Activated T-cell treated with anti-CD3 and anti-CD28 coated beads, Interleukin-2, amount 50 U/mL, for 24 hours (primary cell): ENCODE results near the gene NRN1L.

ENCODE experiments used
- DNase-seq: peaks from one replicate; pipeline ENCODE4 v3.0.0-alpha.2; 2020
- H3K27ac Mint-ChIP-seq: 2 replicates; pipeline ENCODE4 v1.8.0; 2020; ENCODE audit warnings: mild to moderate bottlenecking, mixed read lengths
- H3K27me3 Mint-ChIP-seq: 2 replicates; pipeline ENCODE4 v1.8.0; 2020; ENCODE audit warnings: mixed read lengths
- H3K36me3 Mint-ChIP-seq: 2 replicates; pipeline ENCODE4 v1.8.0; 2020; ENCODE audit warnings: low read depth, mixed read lengths
- H3K4me1 Mint-ChIP-seq: 2 replicates; pipeline ENCODE4 v1.8.0; 2020; ENCODE audit warnings: low read depth, mixed read lengths
- H3K4me3 Mint-ChIP-seq: 2 replicates; pipeline ENCODE4 v1.8.0; 2020; ENCODE audit warnings: mild to moderate bottlenecking, moderate library complexity, mixed read lengths
- H3K9me3 Mint-ChIP-seq: 2 replicates; pipeline ENCODE4 v1.8.0; 2020; ENCODE audit warnings: mixed read lengths

The NRN1L gene

DNA sequence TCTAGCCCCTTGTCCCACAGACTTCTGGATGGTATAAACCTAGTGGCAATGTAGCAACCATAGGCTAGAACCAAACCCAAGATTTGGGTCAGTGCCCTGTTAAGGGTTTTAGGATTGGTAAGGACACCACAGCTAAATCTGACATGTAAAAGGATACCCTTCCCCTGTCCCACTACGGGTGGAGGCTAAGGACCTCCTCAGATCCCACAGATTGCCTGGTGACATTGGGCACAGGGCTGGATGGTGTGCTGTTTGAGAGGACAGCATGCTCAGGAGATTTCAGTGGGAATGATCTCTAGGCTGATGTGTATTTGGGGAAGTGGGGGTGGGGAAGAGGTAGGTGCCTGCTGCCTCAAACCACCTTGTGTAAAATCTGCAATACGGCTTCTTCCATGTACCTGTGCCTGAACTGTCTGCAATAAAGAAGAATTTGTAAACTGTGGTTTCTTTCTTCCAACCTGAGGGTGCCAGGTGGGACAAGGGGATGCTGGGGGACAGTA, 12.5 kb upstream of the NRN1L start:
- Mint-ChIP-seq H3K4me1 (peaks cover 35% of the 10 kb centered on the region), H3K27ac (peak overlapping the region; percentile 85), H3K27me3 (no peaks in the 10 kb centered on the region), H3K36me3 (peaks cover 87% of the 10 kb centered on the region), H3K9me3 (no peaks in the 10 kb centered on the region), H3K4me3 (peak overlapping the region; percentile 93)
- no peak for DNase-seq

DNA sequence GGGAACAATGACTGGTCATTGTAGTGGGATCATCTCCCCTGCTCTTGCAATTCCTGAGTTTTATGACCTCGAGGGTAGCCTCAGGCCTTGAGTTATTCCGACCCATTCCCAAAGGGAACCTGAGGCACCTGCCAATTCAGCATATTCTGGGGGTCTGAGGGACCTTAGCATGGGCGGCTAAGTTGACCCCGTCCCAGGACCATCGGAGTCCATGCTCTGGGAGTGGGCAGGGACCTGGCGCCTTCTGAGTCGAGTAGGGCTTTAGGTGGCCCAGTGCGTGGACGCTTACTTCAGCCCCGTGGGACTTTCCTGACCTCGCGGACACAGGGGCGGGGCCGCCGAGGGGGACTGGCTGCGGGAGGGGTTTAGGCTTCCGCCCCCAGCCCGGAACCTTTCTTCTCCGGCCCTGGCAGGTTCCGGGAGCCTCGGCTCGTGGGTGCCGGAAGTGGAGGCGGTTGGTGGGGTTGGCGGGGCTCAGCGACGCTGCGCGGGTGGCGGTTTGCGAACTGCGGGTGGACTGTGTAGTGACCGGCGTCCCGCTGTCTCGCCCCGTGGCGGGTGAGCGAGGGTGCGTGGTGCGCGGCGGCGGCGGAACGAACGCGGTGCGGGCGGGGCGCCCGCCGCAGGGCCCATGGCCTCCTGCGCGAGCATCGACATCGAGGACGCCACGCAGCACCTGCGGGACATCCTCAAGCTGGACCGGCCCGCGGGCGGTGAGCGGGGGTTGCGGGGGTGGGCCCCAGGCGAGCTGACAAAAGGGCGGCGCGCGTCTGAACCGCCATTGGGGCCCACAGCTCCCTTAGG, 11.9 kb upstream of the NRN1L start, which contains the start of gene EDC4:
EDC4 (plus strand) TSS at position 422 of the 804 bp plus-strand sequence; CDS start at position 632, 210 bp downstream.
- Mint-ChIP-seq H3K27me3 (no peaks in the 10 kb centered on the region), H3K4me1 (peaks cover 35% of the 10 kb centered on the region), H3K27ac (peak within 1 kb of the TSS; percentile 96), H3K4me3 (peak within 1 kb of the TSS; percentile 93), H3K9me3 (no peaks in the 10 kb centered on the region), H3K36me3 (peaks cover 87% of the 10 kb centered on the region)
- DNase-seq: peak; percentile 97

DNA sequence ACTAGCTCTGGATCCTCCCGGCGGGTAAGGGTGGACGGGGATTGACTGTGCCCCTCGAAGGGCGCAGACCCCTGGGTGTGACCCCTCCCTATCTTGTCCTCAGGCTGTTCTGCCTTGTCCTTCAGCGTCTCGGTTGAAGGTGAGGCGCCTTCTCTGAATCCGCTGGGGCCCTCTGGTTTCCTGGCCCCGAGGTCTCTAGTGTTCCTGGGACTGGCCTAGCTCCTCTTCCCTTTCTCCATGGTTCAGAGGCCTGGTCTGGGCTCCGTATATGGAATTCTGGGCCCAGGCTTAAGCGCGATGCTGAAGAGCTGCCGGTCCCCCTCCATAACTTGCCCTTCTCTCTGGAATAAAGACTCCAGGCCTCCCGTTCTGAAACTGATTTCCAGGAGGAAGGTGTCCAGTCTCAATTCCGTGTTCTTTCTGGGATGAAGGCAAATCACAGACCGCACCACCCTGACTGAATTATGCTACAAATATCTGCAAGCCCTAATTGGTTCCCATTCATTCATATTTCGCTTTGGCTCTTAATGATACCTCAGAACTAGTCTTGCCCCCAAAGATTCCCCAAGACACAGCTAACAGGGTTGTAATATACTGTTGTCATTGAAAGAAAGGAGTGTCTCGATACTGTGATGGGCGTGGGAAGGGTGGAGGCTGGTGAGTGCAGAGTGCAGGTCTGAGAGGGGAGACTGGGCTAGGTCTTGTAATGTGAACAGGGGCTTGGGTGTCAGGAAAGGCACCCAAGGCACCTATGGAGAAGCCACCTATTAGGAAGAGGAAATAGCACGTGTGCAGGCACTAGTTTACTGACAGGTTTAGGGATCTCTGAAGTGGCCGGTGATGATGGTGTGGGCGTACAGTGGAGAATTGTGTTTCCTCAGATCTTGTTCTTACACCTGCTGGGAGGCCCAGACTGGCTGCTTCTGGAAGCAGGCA, 11.0 kb upstream of the NRN1L start:
- Mint-ChIP-seq H3K9me3 (no peaks in the 10 kb centered on the region), H3K4me1 (peaks cover 35% of the 10 kb centered on the region), H3K4me3 (peak overlapping the region; percentile 93), H3K27ac (peak overlapping the region; percentile 96), H3K36me3 (peaks cover 89% of the 10 kb centered on the region), H3K27me3 (no peaks in the 10 kb centered on the region)
- DNase-seq: no peak

DNA sequence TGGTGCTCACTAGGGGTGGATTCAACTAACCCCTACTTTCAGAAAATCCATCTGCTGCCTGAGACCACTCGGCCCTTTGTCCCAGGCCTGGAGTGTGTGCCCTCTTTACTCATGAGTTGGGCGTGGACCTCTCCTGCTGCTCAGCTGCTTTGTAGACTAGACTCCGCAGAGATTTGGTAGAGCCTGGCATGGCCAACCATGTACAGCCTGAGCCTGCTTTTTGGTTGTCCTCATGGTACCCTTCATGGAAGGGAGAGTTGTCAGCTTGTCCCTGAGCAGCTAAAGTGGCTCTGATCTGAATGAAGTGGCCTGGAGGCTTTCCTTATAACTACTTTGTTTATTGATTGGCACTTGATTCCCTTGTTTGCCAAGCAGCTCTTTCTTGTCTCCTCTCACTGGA, 10.3 kb upstream of the NRN1L start:
- peak overlapping the region; percentile 93 for H3K4me3 Mint-ChIP-seq
- no peaks in the 10 kb centered on the region for H3K9me3 Mint-ChIP-seq
- H3K36me3 Mint-ChIP-seq: peaks cover 94% of the 10 kb centered on the region
- H3K27me3 Mint-ChIP-seq: no peaks in the 10 kb centered on the region
- peak overlapping the region; percentile 96 for H3K27ac Mint-ChIP-seq
- peaks cover 35% of the 10 kb centered on the region for H3K4me1 Mint-ChIP-seq
- no peak for DNase-seq

DNA sequence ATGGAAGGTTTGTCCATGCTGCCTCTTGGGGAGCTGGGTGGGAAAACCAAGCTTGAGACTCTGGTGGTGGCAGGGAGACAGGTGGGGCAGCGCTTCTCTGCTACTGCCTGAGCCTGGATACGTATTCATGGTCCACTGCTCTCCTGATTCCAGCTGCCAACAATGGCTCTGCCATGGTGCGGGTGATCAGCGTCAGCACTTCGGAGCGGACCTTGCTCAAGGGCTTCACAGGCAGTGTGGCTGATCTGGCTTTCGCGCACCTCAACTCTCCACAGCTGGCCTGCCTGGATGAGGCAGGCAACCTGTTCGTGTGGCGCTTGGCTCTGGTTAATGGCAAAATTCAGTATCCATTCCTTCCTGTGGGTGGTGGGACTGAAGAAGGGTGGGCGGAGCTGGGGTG, 7.6 kb upstream of the NRN1L start:
- DNase-seq: no peak
- Mint-ChIP-seq H3K4me3 (no peak overlapping the region), H3K27ac (peak overlapping the region; percentile 26), H3K9me3 (no peaks in the 10 kb centered on the region), H3K36me3 (peaks cover 94% of the 10 kb centered on the region), H3K27me3 (no peaks in the 10 kb centered on the region), H3K4me1 (peaks cover 35% of the 10 kb centered on the region)

DNA sequence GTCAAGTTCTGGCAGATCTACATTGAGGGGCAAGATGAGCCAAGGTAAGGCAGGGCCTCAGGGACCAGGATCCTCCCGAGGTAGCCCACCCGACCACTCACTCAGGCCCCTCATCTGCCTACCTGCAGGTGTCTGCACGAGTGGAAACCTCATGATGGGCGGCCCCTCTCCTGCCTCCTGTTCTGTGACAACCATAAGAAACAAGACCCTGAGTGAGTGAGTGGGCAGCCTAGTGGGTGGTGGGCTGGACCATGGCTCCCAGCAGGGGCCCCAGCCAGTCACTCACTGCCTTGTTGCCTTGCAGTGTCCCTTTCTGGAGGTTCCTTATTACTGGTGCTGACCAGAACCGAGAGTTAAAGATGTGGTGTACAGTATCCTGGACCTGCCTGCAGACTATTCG, 6.5 kb upstream of the NRN1L start:
- H3K9me3 Mint-ChIP-seq: no peaks in the 10 kb centered on the region
- no peaks in the 10 kb centered on the region for H3K27me3 Mint-ChIP-seq
- peak overlapping the region; percentile 30 for H3K27ac Mint-ChIP-seq
- H3K4me3 Mint-ChIP-seq: no peak overlapping the region
- H3K36me3 Mint-ChIP-seq: peaks cover 98% of the 10 kb centered on the region
- no peak for DNase-seq
- H3K4me1 Mint-ChIP-seq: peaks cover 28% of the 10 kb centered on the region

DNA sequence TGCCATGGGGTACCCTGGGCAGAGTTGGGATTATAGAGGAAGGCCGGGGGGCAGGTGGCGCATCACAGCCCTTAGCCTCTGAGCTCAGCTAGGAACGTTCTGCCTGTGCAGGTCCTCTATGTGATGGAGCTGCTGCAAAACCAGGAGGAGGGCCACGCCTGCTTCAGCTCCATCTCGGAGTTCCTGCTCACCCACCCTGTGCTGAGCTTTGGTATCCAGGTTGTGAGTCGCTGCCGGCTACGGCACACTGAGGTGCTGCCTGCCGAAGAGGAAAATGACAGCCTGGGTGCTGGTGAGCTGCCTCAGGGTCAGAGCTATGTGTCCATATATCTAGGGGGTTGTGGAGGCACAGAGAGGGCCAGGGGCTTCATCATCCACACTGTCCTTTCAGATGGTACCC, 5.8 kb upstream of the NRN1L start:
- H3K27me3 Mint-ChIP-seq: no peaks in the 10 kb centered on the region
- DNase-seq: no peak
- H3K36me3 Mint-ChIP-seq: peaks cover 98% of the 10 kb centered on the region
- no peak overlapping the region for H3K4me3 Mint-ChIP-seq
- no peak overlapping the region for H3K27ac Mint-ChIP-seq
- no peaks in the 10 kb centered on the region for H3K9me3 Mint-ChIP-seq
- H3K4me1 Mint-ChIP-seq: peaks cover 25% of the 10 kb centered on the region

DNA sequence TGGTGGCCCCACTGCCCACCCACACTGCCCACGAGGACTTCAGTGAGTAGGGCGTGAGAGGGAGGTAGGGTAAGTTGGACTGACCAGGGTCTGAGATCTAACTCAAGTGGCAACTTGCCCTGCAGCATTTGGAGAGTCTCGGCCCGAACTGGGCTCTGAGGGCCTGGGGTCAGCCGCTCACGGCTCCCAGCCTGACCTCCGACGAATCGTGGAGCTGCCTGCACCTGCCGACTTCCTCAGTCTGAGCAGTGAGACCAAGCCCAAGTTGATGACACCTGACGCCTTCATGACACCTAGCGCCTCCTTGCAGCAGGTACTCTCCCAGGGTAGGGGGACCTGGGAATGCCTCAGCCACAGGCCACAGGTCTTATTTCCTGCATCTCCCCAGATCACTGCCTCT, 5.2 kb upstream of the NRN1L start:
- Mint-ChIP-seq H3K27ac (peak overlapping the region; percentile 44), H3K9me3 (no peaks in the 10 kb centered on the region), H3K36me3 (peaks cover 98% of the 10 kb centered on the region), H3K27me3 (no peaks in the 10 kb centered on the region), H3K4me3 (no peak overlapping the region), H3K4me1 (peaks cover 19% of the 10 kb centered on the region)
- no peak for DNase-seq

DNA sequence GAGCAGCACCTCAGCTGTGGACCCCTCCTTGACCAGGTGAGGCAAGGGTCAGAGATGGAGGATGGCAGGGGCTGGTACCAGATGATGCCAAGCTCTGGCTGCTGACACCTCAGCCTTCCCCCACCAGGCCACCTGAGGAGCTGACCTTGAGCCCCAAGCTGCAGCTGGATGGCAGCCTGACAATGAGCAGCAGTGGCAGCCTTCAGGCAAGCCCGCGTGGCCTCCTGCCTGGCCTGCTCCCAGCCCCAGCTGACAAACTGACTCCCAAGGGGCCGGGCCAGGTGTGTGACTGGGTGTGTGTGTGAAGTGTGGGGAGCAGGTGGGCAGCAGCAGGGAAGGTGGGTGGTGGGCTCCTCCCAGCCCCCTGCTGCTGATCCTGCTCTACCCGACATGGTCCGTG, 4.7 kb upstream of the NRN1L start:
- Mint-ChIP-seq H3K27me3 (no peaks in the 10 kb centered on the region), H3K4me1 (peaks cover 15% of the 10 kb centered on the region), H3K4me3 (no peak overlapping the region), H3K36me3 (peaks cover 100% of the 10 kb centered on the region), H3K27ac (no peak overlapping the region), H3K9me3 (no peaks in the 10 kb centered on the region)
- no peak for DNase-seq

DNA sequence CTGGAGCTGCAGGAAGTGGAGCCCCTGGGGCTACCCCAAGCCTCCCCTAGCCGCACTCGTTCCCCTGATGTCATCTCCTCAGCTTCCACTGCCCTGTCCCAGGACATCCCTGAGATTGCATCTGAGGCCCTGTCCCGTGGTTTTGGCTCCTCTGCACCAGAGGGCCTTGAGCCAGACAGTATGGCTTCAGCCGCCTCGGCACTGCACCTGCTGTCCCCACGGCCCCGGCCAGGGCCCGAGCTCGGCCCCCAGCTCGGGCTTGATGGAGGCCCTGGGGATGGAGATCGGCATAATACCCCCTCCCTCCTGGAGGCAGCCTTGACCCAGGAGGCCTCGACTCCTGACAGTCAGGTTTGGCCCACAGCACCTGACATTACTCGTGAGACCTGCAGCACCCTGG, 4.1 kb upstream of the NRN1L start:
- Mint-ChIP-seq H3K27me3 (no peaks in the 10 kb centered on the region), H3K27ac (no peak overlapping the region), H3K4me3 (no peak overlapping the region), H3K9me3 (no peaks in the 10 kb centered on the region), H3K4me1 (peaks cover 8% of the 10 kb centered on the region), H3K36me3 (peaks cover 99% of the 10 kb centered on the region)
- DNase-seq: no peak

DNA sequence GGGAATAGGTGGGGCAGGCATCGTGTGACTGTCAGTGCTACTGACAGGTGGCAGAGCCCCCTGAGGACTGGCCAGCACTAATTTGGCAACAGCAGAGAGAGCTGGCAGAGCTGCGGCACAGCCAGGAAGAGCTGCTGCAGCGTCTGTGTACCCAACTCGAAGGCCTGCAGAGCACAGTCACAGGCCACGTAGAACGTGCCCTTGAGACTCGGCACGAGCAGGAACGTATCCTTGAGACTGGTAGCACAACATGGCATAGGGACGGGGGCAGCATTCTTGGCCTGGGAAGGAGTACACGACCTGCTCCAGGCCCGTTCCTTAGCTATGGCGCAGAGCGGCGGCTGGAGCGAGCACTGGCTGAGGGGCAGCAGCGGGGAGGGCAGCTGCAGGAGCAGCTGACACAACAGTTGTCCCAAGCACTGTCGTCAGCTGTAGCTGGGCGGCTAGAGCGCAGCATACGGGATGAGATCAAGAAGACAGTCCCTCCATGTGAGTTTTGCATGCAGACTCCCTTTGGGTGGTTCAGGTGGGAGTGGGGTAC, 3.0 kb upstream of the NRN1L start:
- Mint-ChIP-seq H3K4me1 (no peaks in the 10 kb centered on the region), H3K27me3 (no peaks in the 10 kb centered on the region), H3K9me3 (no peaks in the 10 kb centered on the region), H3K27ac (no peak overlapping the region), H3K4me3 (no peak overlapping the region), H3K36me3 (peaks cover 97% of the 10 kb centered on the region)
- no peak for DNase-seq

DNA sequence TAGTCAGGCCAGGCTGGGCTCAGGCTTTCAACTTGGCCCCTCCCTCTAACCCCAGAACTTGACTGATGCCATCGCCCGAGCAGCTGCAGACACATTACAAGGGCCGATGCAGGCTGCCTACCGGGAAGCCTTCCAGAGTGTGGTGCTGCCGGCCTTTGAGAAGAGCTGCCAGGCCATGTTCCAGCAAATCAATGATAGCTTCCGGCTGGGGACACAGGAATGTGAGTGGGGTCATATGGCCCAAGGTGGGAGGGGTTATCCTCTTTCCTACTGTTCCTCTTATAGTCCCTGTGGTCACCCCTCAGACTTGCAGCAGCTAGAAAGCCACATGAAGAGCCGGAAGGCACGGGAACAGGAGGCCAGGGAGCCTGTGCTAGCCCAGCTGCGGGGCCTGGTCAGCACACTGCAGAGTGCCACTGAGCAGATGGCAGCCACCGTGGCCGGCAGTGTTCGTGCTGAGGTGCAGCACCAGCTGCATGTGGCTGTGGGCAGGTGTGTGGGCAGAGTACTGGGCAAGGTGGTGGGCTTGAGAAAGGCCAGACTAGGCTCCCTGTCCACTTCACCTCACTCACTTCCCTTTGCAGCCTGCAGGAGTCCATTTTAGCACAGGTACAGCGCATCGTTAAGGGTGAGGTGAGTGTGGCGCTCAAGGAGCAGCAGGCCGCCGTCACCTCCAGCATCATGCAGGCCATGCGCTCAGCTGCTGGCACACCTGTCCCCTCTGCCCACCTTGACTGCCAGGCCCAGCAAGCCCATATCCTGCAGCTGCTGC, 2.1 kb upstream of the NRN1L start:
- no peaks in the 10 kb centered on the region for H3K4me1 Mint-ChIP-seq
- no peaks in the 10 kb centered on the region for H3K9me3 Mint-ChIP-seq
- H3K4me3 Mint-ChIP-seq: no peak overlapping the region
- DNase-seq: no peak
- peaks cover 88% of the 10 kb centered on the region for H3K36me3 Mint-ChIP-seq
- H3K27me3 Mint-ChIP-seq: no peaks in the 10 kb centered on the region
- H3K27ac Mint-ChIP-seq: peak overlapping the region; percentile 41

DNA sequence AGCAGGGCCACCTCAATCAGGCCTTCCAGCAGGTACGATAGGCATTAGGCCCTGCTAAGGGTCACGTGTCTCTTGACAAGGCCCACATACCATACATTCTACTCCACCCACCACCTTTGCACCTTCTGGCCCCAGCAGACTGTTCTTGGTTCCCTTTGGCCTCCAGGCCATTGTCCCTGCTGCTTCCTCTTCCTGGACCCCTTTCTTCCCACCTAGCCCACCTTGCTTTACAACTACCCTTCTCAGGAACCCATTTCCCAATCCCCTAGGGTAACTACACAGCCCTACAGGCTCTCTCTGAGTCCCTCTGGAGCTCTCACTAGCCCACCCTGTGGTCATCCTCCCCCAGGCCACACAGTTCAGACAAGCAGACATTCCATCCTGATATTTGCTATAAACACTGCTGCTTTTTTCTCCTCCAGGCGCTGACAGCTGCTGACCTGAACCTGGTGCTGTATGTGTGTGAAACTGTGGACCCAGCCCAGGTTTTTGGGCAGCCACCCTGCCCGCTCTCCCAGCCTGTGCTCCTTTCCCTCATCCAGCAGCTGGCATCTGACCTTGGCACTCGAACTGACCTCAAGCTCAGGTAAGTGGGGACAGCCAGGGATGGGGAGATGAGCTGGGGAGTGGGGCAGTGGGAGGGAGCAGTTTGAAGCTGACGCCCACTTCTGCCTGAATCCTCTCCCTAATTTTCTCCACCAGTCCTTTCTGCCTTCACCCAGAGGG, 1.4 kb upstream of the NRN1L start:
- Mint-ChIP-seq H3K4me1 (no peaks in the 10 kb centered on the region), H3K36me3 (peaks cover 81% of the 10 kb centered on the region)

More for the DNA sequence above, 1.4 kb upstream of the NRN1L start:
- no peak overlapping the region for H3K4me3 Mint-ChIP-seq
- no peaks in the 10 kb centered on the region for H3K9me3 Mint-ChIP-seq
- H3K27me3 Mint-ChIP-seq: no peaks in the 10 kb centered on the region
- H3K27ac Mint-ChIP-seq: peak overlapping the region; percentile 41
- DNase-seq: no peak
